DND-41 (cell line): ENCODE data around the gene FANCE.

Experiments
- ATAC-seq: fragments of 200-7000 bp; cut with Tn5 transposase; 3 replicates; pipeline ENCODE4 v1.9.1; 2021; ENCODE audit warnings: low read depth; ENCODE audit not compliant: insufficient read depth
- DNase-seq: peaks from one replicate; pipeline ENCODE4 v3.0.0-alpha.2; 2020
- H2AFZ ChIP-seq: 2 replicates; pipeline ENCODE4 v1.6.0; 2012; ENCODE audit warnings: low read depth, low read length
- H3K27ac ChIP-seq: 2 replicates; pipeline ENCODE4 v1.5.1; 2012; ENCODE audit warnings: low read length, inconsistent platforms
- H3K27me3 ChIP-seq: fragments of 200-600 bp; sonication (generic); 2 replicates; pipeline ENCODE4 v1.6.0; 2012; ENCODE audit warnings: low read length, mild to moderate bottlenecking, inconsistent platforms; ENCODE audit not compliant: insufficient read depth, poor library complexity
- H3K36me3 ChIP-seq: 2 replicates; pipeline ENCODE4 v1.5.1; 2012; ENCODE audit warnings: low read length, inconsistent platforms; ENCODE audit not compliant: insufficient read depth
- H3K4me1 ChIP-seq: 2 replicates; pipeline ENCODE4 v1.5.1; 2012; ENCODE audit warnings: mild to moderate bottlenecking, low read length; ENCODE audit not compliant: insufficient read depth
- H3K4me2 ChIP-seq: 2 replicates; pipeline ENCODE4 v1.6.0; 2012; ENCODE audit warnings: mild to moderate bottlenecking, moderate library complexity, low read length, inconsistent platforms; ENCODE audit not compliant: insufficient read depth
- H3K4me3 ChIP-seq, 2 experiments: fragments of 200-600 bp in 1 of 2; shearing (Covaris generic) in 1 of 2; 2 replicates each; pipeline ENCODE4 v1.5.1; 2012 to 2016; ENCODE audit warnings: inconsistent platforms in 2 of 2, low read length in 2 of 2, mild to moderate bottlenecking in 2 of 2, low read depth in 1 of 2, moderate library complexity in 1 of 2
- H3K79me2 ChIP-seq: 2 replicates; pipeline ENCODE4 v1.6.0; 2012; ENCODE audit warnings: low read length, inconsistent platforms; ENCODE audit not compliant: insufficient read depth
- H3K9ac ChIP-seq: 2 replicates; pipeline ENCODE4 v1.6.0; 2012; ENCODE audit warnings: low read depth, mild to moderate bottlenecking, inconsistent platforms, low read length, moderate library complexity
- H3K9me3 ChIP-seq: 2 replicates; pipeline ENCODE4 v1.5.1; 2012; ENCODE audit warnings: low read length, moderate library complexity, mild to moderate bottlenecking, inconsistent platforms; ENCODE audit not compliant: insufficient read depth, severe bottlenecking
- H4K20me1 ChIP-seq: 2 replicates; pipeline ENCODE4 v1.6.0; 2012; ENCODE audit warnings: low read length; ENCODE audit not compliant: insufficient read depth
- CTCF ChIP-seq: IDR thresholded peaks from 2 replicates; pipeline ENCODE4 v1.5.1; 2012; ENCODE audit warnings: borderline replicate concordance, low read length, moderate library complexity, mild to moderate bottlenecking; ENCODE audit not compliant: poor library complexity, severe bottlenecking; ENCODE audit errors: extremely low read depth
- EZH2 ChIP-seq: IDR thresholded peaks from 3 replicates; pipeline ENCODE4 v1.6.1; 2012; ENCODE audit warnings: borderline replicate concordance, low read depth, mild to moderate bottlenecking, moderate library complexity, low read length, inconsistent platforms; ENCODE audit not compliant: severe bottlenecking

FANCE gene

GRCh38 chr6:35506536-35506935, 54.4 kb downstream of the FANCE start:
- Histone ChIP-seq H3K79me2 (no peaks in the 10 kb centered on the region), H3K27me3 (peaks cover 9% of the 10 kb centered on the region), H3K9me3 (no peaks in the 10 kb centered on the region), H3K36me3 (no peaks in the 10 kb centered on the region), H3K27ac (no peak overlapping the region), H3K4me2 (no peak overlapping the region), H3K4me3 (no peak overlapping the region), H4K20me1 (no peaks in the 10 kb centered on the region), H2AFZ (no peak overlapping the region), H3K9ac (no peak overlapping the region), H3K4me1 (no peaks in the 10 kb centered on the region)
- ATAC-seq, result no peak
- TF ChIP-seq CTCF, result no peak
- no peak for TF ChIP-seq EZH2
- no peak for DNase-seq

- DNase-seq (no peak), ATAC-seq (no peak)
- H3K36me3 ChIP-seq, result no peaks in the 10 kb centered on the region
- H3K79me2 ChIP-seq, result no peaks in the 10 kb centered on the region
- H2AFZ ChIP-seq, result no peak overlapping the region
- no peak overlapping the region for H3K9ac ChIP-seq
- peaks cover 9% of the 10 kb centered on the region for H3K27me3 ChIP-seq
- no peaks in the 10 kb centered on the region for H4K20me1 ChIP-seq
- no peak overlapping the region for H3K27ac ChIP-seq
- no peak for TF ChIP-seq EZH2
- TF ChIP-seq CTCF, result no peak
- no peak overlapping the region for H3K4me3 ChIP-seq
- H3K9me3 ChIP-seq, result no peaks in the 10 kb centered on the region
- no peak overlapping the region for H3K4me2 ChIP-seq
- H3K4me1 ChIP-seq, result no peaks in the 10 kb centered on the region
Observed at GRCh38 chr6:35507221-35507620, 55.1 kb downstream of the FANCE start.

GRCh38 chr6:35508027-35508426, 55.9 kb downstream of the FANCE start:
- no peak overlapping the region for H2AFZ ChIP-seq
- H3K9ac ChIP-seq, result no peak overlapping the region
- no peaks in the 10 kb centered on the region for H4K20me1 ChIP-seq
- DNase-seq, result no peak
- H3K9me3 ChIP-seq, result no peaks in the 10 kb centered on the region
- H3K79me2 ChIP-seq, result no peaks in the 10 kb centered on the region
- H3K4me2 ChIP-seq, result no peak overlapping the region
- no peak for ATAC-seq
- H3K4me1 ChIP-seq, result no peaks in the 10 kb centered on the region
- no peaks in the 10 kb centered on the region for H3K36me3 ChIP-seq
- H3K4me3 ChIP-seq, result no peak overlapping the region
- no peak overlapping the region for H3K27ac ChIP-seq
- peaks cover 9% of the 10 kb centered on the region for H3K27me3 ChIP-seq
- TF ChIP-seq EZH2 (no peak), CTCF (no peak)

GRCh38 chr6:35508542-35508941, 56.4 kb downstream of the FANCE start:
- Histone ChIP-seq H3K4me1 (no peaks in the 10 kb centered on the region), H3K36me3 (no peaks in the 10 kb centered on the region), H3K4me2 (no peak overlapping the region), H3K4me3 (no peak overlapping the region), H3K9ac (no peak overlapping the region), H3K79me2 (no peaks in the 10 kb centered on the region), H4K20me1 (no peaks in the 10 kb centered on the region), H2AFZ (no peak overlapping the region), H3K27me3 (peaks cover 9% of the 10 kb centered on the region), H3K9me3 (no peaks in the 10 kb centered on the region), H3K27ac (no peak overlapping the region)
- DNase-seq (no peak), ATAC-seq (no peak)
- TF ChIP-seq CTCF (no peak), EZH2 (no peak)
